Urinary bladder (tissue), 4 donors: ENCODE results near the gene MAP3K5. TPM values are rescaled to one million over a fixed set of nuclear protein-coding genes. Genes with fewer than 3 reads are reported as not detected.

Experiments used
- DNase-seq: peaks from one replicate; pipeline ENCODE4 v3.0.0-alpha.2; 2015; ENCODE audit errors: extremely low spot score
- H3K27ac ChIP-seq: one replicate; pipeline ENCODE4 v1.5.1; 2013; ENCODE audit warnings: low read depth, mild to moderate bottlenecking, moderate library complexity
- H3K36me3 ChIP-seq: one replicate; pipeline ENCODE4 v1.6.1; 2013; ENCODE audit warnings: mild to moderate bottlenecking, moderate library complexity; ENCODE audit not compliant: insufficient read depth
- H3K4me1 ChIP-seq: one replicate; pipeline ENCODE4 v1.6.1; 2013; ENCODE audit warnings: mild to moderate bottlenecking, moderate library complexity; ENCODE audit not compliant: insufficient read depth
- H3K4me3 ChIP-seq: one replicate; pipeline ENCODE4 v1.5.1; 2013; ENCODE audit warnings: low read depth, low read length
- WGBS: extraction: QIAGEN DNeasy Blood & Tissue Kit; methylation state at CpG from one replicate; pipeline ENCODE4 v1.1.7; 2013; 5-methylcytosine and 5-hydroxymethylcytosine counted together
- polyA plus RNA-seq: library from polyadenylated mRNA; stranded (reverse); fragments of 200-250 nt; gene quantifications from one replicate; pipeline ENCODE4 v1.2.3, GENCODE V29; 2013
- total RNA-seq: library from RNA; depleted of rRNA; stranded (reverse); fragments of >200 nt; gene quantifications from one replicate; pipeline ENCODE4 v1.2.3, GENCODE V29; 2014
- donor health status: healthy with polysubstance abuse.
- donor health status: healthy.

Gene MAP3K5
- total and polyA plus RNA-seq, 2 donors: 11.3 to 19.4 TPM

GRCh38 chr6:136772685-136773472 is 19.4 kb downstream of the MAP3K5 start:
- peaks cover 2% of the 10 kb centered on the region for H3K4me1 ChIP-seq
- 84% methylated on average over 6 of the region's 6 CpGs for WGBS
- DNase-seq: no peak
- no peak overlapping the region for H3K4me3 ChIP-seq
- H3K36me3 ChIP-seq: no peaks in the 10 kb centered on the region
- no peak overlapping the region for H3K27ac ChIP-seq

DNA sequence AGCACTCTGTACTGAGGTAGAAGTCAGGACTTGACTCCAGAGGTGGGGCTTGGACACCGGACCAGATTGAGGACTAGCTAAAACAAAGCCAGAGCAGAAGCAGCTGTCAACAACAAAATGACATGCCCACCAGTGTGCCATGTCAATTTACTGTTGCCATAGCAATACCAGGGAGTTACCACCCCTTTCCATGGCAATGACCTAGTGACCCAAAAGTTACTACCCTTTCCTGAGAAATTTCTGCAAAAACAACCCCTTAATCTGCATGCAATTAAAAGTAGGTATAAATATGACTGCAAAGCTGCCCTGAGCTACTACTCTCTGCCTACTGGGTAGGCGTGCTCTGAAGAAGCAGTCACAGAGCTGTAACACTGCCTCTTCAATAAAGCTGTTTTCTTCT is 21.0 kb downstream of the MAP3K5 start:
- Histone ChIP-seq H3K36me3 (no peaks in the 10 kb centered on the region), H3K4me1 (peaks cover 2% of the 10 kb centered on the region), H3K4me3 (no peak overlapping the region), H3K27ac (no peak overlapping the region)
- no peak for DNase-seq
- WGBS: 80% methylated on average over 2 of the region's 2 CpGs

- no peak overlapping the region for H3K4me3 ChIP-seq
- WGBS: 63% methylated on average over 1 of the region's 1 CpG
- no peaks in the 10 kb centered on the region for H3K36me3 ChIP-seq
- peaks cover 2% of the 10 kb centered on the region for H3K4me1 ChIP-seq
- no peak for DNase-seq
- H3K27ac ChIP-seq: no peak overlapping the region
These were observed 22.5 kb downstream of the MAP3K5 start for GRCh38 chr6:136769759-136770158.

DNA sequence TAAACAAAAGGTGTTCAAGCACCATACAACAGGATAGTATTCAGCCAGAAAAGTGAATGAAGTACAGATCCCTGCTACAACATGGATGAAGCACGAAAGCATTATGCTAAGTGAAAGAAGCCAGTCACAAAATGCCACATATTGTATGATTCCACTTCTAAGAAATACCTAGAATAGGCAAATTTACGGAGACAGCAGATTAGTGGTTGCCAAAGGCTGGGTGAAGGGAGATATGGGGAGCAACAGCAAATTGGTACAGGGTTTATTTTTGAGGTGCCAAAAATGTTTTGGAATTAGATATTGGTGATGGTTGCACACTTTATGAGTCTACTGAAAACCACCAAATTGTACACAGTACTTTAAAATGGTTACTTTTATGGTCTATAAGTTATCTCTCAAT is 23.2 kb downstream of the MAP3K5 start:
- no peak overlapping the region for H3K27ac ChIP-seq
- 92% methylated on average over 2 of the region's 2 CpGs for WGBS
- DNase-seq: no peak
- H3K4me1 ChIP-seq: no peaks in the 10 kb centered on the region
- H3K36me3 ChIP-seq: no peaks in the 10 kb centered on the region
- H3K4me3 ChIP-seq: no peak overlapping the region

DNA sequence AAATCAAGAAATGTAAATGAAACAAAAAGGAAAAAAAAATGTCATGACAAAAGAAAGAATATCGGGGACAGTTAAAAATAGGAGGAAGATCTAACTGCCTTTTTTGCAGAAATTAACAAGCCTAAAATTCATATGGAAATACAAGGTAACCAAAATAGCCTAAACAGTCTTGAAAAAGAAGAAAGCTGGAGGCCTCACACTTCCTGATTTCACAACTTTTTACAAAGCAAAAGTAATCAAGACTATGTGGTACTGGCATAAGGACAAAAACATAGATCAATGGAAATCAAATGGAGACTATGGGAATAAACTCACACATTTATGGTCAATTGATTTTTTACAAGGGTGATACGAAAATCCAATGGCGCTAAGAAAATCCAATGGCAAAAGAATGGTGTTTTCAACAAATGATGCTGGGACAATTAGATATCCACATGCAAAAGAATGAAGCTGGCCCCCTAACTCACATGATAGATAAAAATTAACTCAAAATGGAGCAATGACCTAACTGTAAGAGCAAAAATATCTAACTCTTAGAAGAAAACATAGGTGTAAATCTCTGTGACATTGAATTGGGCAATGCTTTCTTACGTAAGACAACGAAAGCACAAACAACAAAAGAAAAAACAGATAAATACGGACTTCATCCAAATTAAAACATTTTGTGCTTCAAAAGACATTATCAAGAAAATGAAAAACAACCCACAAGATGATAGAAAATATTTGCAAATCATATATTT is 24.5 kb downstream of the MAP3K5 start:
- no peaks in the 10 kb centered on the region for H3K4me1 ChIP-seq
- H3K36me3 ChIP-seq: no peaks in the 10 kb centered on the region
- no peak for DNase-seq
- 91% methylated on average over 6 of the region's 6 CpGs for WGBS
- H3K27ac ChIP-seq: no peak overlapping the region
- no peak overlapping the region for H3K4me3 ChIP-seq

GRCh38 chr6:136767103-136767502 is 25.2 kb downstream of the MAP3K5 start:
- H3K27ac ChIP-seq: peak overlapping the region; percentile 5
- H3K4me3 ChIP-seq: no peak overlapping the region
- H3K4me1 ChIP-seq: peaks cover 2% of the 10 kb centered on the region
- WGBS: 57% methylated on average over 2 of the region's 2 CpGs
- DNase-seq: no peak
- H3K36me3 ChIP-seq: no peaks in the 10 kb centered on the region

DNA sequence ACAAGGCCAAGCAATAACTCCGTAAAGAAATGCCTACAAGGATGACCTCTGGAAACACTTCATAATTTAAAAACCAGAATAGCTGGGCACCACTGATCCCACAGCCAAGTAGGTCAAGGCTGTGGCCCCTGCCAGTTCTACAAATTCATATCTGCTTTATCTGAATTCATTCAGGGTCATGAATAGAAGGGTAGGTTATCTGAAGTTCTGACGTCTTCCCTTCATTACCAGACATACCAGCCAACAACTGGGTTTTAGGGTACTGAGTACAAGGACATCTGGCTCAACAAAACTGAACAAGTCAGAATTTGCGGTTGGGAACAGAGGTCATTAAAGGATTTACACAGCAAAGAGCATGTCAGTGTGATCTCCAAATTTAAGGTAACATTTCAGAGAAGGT is 26.0 kb downstream of the MAP3K5 start:
- H3K4me1 ChIP-seq: peaks cover 2% of the 10 kb centered on the region
- no peaks in the 10 kb centered on the region for H3K36me3 ChIP-seq
- H3K4me3 ChIP-seq: no peak overlapping the region
- no peak for DNase-seq
- H3K27ac ChIP-seq: no peak overlapping the region
- WGBS: 68% methylated on average over 3 of the region's 3 CpGs

DNA sequence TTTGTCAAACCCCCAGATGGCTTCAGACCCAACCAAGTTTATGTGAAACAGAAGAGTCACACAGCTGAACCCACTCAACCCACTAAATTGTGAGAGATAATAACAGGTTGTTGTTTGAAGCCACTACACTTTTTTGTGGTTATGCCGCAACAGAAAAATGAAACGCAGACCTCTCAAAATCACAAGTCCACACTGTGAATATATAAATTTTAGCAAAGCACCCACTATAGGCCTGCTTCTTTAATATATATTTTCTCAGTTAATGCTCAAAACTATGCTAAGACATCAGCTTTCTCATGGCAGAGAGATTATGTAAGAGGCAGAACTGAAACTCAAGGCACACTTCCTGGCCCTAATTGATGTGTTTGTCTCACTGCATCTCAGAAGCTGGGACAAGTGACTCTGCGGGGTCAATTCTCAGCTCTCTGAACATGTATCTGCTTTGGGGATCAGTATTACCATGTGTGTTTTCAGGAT is 27.7 kb downstream of the MAP3K5 start:
- 89% methylated on average over 3 of the region's 3 CpGs for WGBS
- no peak for DNase-seq
- peaks cover 4% of the 10 kb centered on the region for H3K4me1 ChIP-seq
- H3K36me3 ChIP-seq: no peaks in the 10 kb centered on the region
- no peak overlapping the region for H3K4me3 ChIP-seq
- no peak overlapping the region for H3K27ac ChIP-seq

DNA sequence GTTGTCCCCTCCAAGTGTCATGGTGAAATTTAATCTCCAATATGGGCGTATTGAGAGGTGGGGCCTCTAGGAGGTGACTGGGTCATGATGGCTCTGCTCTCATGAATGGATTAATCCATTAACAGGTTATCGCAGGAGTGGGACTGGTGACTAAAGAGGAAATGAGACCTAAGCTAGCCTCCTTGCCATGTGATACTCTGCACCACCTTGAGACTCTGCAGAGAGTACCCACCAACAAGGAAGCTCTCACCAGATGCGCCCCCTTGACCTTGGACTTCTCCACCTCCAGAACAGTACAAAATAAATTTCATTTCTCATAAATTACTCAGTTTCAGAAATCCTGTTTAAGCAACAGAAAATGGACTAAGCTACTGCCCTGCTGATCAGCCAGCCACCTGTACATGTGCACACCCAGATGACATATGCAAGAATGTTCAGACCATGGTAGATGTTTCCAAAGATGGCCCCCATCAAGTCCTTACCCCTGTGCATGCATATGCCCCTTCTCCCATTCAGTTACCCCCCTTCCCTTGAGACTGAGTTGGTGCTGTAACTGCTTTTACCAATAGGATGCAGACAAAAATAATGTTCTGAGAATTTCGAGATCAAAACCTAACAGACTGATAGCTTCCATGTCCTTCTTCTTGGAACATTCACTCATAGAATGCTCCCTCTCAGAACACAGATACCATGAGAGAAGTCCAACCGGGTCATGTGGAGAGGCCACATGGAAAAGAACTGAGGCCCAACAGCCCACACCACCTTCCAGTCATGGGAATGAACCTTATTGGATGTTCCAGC is 28.4 kb downstream of the MAP3K5 start:
- Histone ChIP-seq H3K4me3 (no peak overlapping the region), H3K36me3 (no peaks in the 10 kb centered on the region), H3K27ac (no peak overlapping the region), H3K4me1 (peaks cover 4% of the 10 kb centered on the region)
- DNase-seq: no peak
- 96% methylated on average over 5 of the region's 5 CpGs for WGBS

GRCh38 chr6:136763255-136763654 is 29.0 kb downstream of the MAP3K5 start:
- 93% methylated on average over 1 of the region's 1 CpG for WGBS
- no peak for DNase-seq
- Histone ChIP-seq H3K4me3 (no peak overlapping the region), H3K27ac (no peak overlapping the region), H3K4me1 (peaks cover 4% of the 10 kb centered on the region), H3K36me3 (no peaks in the 10 kb centered on the region)

DNA sequence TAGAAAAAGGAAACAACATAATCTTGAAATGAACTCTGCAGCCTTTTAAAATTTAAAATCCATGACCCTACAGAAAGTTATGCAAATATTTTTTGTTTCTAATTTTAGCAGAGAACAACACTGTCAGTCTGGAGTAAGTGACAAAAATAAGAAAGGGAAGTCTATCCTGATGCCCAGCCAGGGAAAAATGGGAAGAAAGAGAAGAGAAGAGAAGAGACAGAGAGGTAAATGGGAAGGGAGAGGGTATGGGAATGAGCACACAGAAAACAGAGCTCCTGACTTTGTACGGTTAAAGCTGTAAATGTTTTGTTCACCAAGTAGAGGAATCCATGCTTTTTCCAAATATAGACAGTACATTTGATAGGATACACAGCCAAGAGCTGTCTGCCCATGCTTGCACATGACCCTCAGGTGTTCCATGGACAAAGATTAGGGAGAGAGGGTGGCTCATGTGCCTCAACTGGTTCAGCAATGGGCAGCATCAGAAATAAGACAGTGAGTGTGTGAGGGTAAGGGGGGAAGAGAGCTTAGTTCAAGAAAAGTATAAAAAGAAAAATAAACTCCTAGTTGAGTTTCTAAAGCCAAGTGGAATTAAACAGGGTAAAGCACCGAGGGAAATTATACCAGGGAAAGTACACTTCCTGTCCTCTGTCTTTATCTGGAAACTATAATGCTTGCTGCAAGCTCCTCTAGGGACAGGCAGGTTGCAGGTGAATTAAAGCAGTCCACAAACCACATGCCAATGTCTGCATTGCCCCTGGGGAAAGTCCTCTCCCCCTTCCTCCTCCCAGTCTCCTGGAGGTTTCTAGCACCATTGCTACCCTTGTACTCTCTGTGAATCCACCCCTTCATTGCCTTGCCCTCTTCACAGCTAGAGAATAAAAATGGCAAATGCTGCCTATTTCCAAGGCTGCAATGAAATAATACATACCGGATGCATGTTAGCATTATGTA is 30.0 kb downstream of the MAP3K5 start:
- H3K36me3 ChIP-seq: no peaks in the 10 kb centered on the region
- peaks cover 4% of the 10 kb centered on the region for H3K4me1 ChIP-seq
- H3K27ac ChIP-seq: peak overlapping the region; percentile 63
- no peak overlapping the region for H3K4me3 ChIP-seq
- no peak for DNase-seq
- 38% methylated on average over 3 of the region's 3 CpGs for WGBS

GRCh38 chr6:136761227-136761922 is 30.9 kb downstream of the MAP3K5 start:
- Histone ChIP-seq H3K4me1 (peaks cover 4% of the 10 kb centered on the region), H3K27ac (peak overlapping the region; percentile 82), H3K4me3 (no peak overlapping the region), H3K36me3 (no peaks in the 10 kb centered on the region)
- WGBS: 16% methylated on average over 9 of the region's 9 CpGs
- no peak for DNase-seq
